Spleen (tissue), 11 donors: ENCODE measurements around the gene PRDM7. TPM values are rescaled to one million over a fixed set of nuclear protein-coding genes. Genes with fewer than 3 reads are reported as not detected.
A peak's percentile ranks its signal among the peaks of the same experiment; 100 is the strongest.

Experiments used
- DNase-seq: peaks from one replicate; pipeline ENCODE4 v3.0.0-alpha.2; 2020
- H3K27ac ChIP-seq, 8 donors: fragments of 200-600 bp; sonication (generic) in 7 of 8; 1 replicate in 4 of 8; 2 replicates in 4 of 8; pipeline versions ENCODE4 v1.5.0 to v1.8.0; 2016 to 2021; ENCODE audit warnings: inconsistent platforms in 4 of 8, mild to moderate bottlenecking in 4 of 8, moderate library complexity in 1 of 8
- H3K27me3 ChIP-seq, 7 donors: fragments of 200-600 bp; sonication (generic) in 6 of 7; replicated peaks in 1 of 7; 1 replicate in 4 of 7; 2 replicates in 3 of 7; pipeline versions ENCODE4 v1.5.0 to v1.8.0; 2016 to 2021; ENCODE audit warnings: inconsistent platforms in 3 of 7, mild to moderate bottlenecking in 1 of 7
- H3K36me3 ChIP-seq, 6 donors: fragments of 200-600 bp; sonication (generic) in 5 of 6; 1 replicate in 4 of 6; 2 replicates in 2 of 6; pipeline versions ENCODE4 v1.5.0 to v1.8.0; 2016 to 2021; ENCODE audit warnings: inconsistent platforms in 2 of 6
- H3K4me1 ChIP-seq, 6 donors: fragments of 200-600 bp; sonication (generic) in 5 of 6; 1 replicate in 3 of 6; 2 replicates in 3 of 6; pipeline versions ENCODE4 v1.5.0 to v1.8.0; 2016 to 2021; ENCODE audit warnings: inconsistent platforms in 3 of 6
- H3K4me3 ChIP-seq, 8 donors: fragments of 200-600 bp; sonication (generic) in 7 of 8; 1 replicate in 4 of 8; 2 replicates in 4 of 8; pipeline versions ENCODE4 v1.5.0 to v1.8.0; 2016 to 2021; ENCODE audit warnings: inconsistent platforms in 4 of 8, mild to moderate bottlenecking in 4 of 8, moderate library complexity in 2 of 8
- H3K9me3 ChIP-seq, 8 donors: fragments of 200-600 bp; sonication (generic) in 7 of 8; 1 replicate in 4 of 8; 2 replicates in 4 of 8; pipeline versions ENCODE4 v1.5.0 to v1.8.0; 2016 to 2021; ENCODE audit warnings: inconsistent platforms in 4 of 8
- CTCF ChIP-seq, 11 experiments: fragments of 200-600 bp in 7 of 11; fragments of 450-650 bp in 4 of 11; sonication (generic) in 4 of 11; IDR thresholded peaks in 8 of 11; conservative IDR thresholded peaks in 3 of 11; 1 replicate in 7 of 11; 2 replicates in 4 of 11; pipeline versions ENCODE4 v1.4.0 to v1.8.0; 2016 to 2021; ENCODE audit warnings: antibody characterized with exemption in 11 of 11, inconsistent platforms in 4 of 11, mild to moderate bottlenecking in 1 of 11
- POLR2A ChIP-seq, 3 donors: fragments of 450-650 bp; IDR thresholded peaks; one replicate each; pipeline ENCODE4 v1.5.1; 2017; ENCODE audit warnings: antibody characterized with exemption in 3 of 3, mild to moderate bottlenecking in 1 of 3
- POLR2AphosphoS5 ChIP-seq, 3 donors: sonication (generic); formaldehyde crosslinking; IDR thresholded peaks; one replicate each; pipeline ENCODE4 v1.5.1; 2017; ENCODE audit warnings: antibody characterized with exemption in 3 of 3
- WGBS, 5 donors: extraction: QIAGEN DNeasy Blood & Tissue Kit in 3 of 5; methylation state at CpG; one replicate each; pipeline versions ENCODE4 v1.1.5 to v1.1.7; 2013 to 2018; 5-methylcytosine and 5-hydroxymethylcytosine counted together
- intact Hi-C: fragments of 100-400 bp; cut with DNase I; formaldehyde crosslinking; loops from one replicate; pipeline ENCODE4 v1.15.0; 2023; ENCODE audit warnings: low total_unique reads
- polyA plus RNA-seq, 3 donors: library from polyadenylated mRNA; stranded (reverse); fragments of 200-250 nt; gene quantifications; one replicate each; pipeline ENCODE4 v1.2.1, GENCODE V29; 2013
- total RNA-seq, 7 donors: library from RNA; depleted of rRNA in 3 of 7; stranded (reverse); fragments of >200 nt in 3 of 7; fragmentation: NEBNext Ultra II Directional in 4 of 7; extraction: Animal tissue kit (Norgen Biotek cat#: 25700) in 4 of 7; gene quantifications; one replicate each; pipeline versions ENCODE4 v1.1.0 to v1.2.1, GENCODE V29; 2016 to 2021
- donor health status: healthy with polysubstance abuse.
- donor health status: DM: no; HTN: no; CAD: no; lungs with moderate emphysema.
- donor health status: DM: no; HTN: no; CAD: no.
- donor health status: Bipolar disorder and iron deficiency.
- donor health status: healthy.
- donor health status: DM: no; HTN: no; CAD: no.
- donor health status: DM: yes; HTN: yes; CAD: no.

The PRDM7 gene
- total and polyA plus RNA-seq, 10 donors = not detected

- H3K27me3 ChIP-seq = peaks cover 0 to 12% (median 0%) of the 10 kb centered on the region in 7 donors
- 77 to 89% (median 79%) methylated on average over 4 of the region's 4 CpGs for whole genome bisulfite sequencing, 5 donors
- TF ChIP-seq POLR2AphosphoS5 (IDR thresholded peaks at IDR 0.05) (no peak), CTCF (IDR thresholded peaks at IDR 0.05 in 8 of 11, conservative IDR thresholded peaks at IDR 0.05 in 3 of 11) (no peak), POLR2A (IDR thresholded peaks at IDR 0.05) (no peak)
- no peak for DNase-seq
- H3K4me3 ChIP-seq = no peak overlapping the region
- intact Hi-C loops = no loop called here
- H3K9me3 ChIP-seq = peaks cover 0 to 4% (median 0%) of the 10 kb centered on the region in 8 donors
- H3K27ac ChIP-seq = no peak overlapping the region
- H3K4me1 ChIP-seq = peaks cover 0 to 29% (median 8%) of the 10 kb centered on the region in 6 donors
- H3K36me3 ChIP-seq = no peaks in the 10 kb centered on the region
Measured at GRCh38 chr16:90084215-90084950, 7.3 kb upstream of the PRDM7 start.

GRCh38 chr16:90083139-90083538 lies 6.0 kb upstream of the PRDM7 start:
- Histone ChIP-seq H3K36me3 (no peaks in the 10 kb centered on the region), H3K27ac (peak overlapping the region in 3 of 8 donors; percentile 84 to 91 (median 87)), H3K9me3 (peaks cover 0 to 4% (median 0%) of the 10 kb centered on the region in 8 donors), H3K27me3 (peaks cover 0 to 15% (median 0%) of the 10 kb centered on the region in 7 donors), H3K4me1 (peaks cover 0 to 34% (median 9%) of the 10 kb centered on the region in 6 donors), H3K4me3 (no peak overlapping the region)
- DNase-seq = no peak
- 85 to 96% (median 90%) methylated on average over 8 of the region's 8 CpGs for WGBS, 5 donors
- intact Hi-C loops = no loop called here
- TF ChIP-seq CTCF (IDR thresholded peaks at IDR 0.05 in 8 of 11, conservative IDR thresholded peaks at IDR 0.05 in 3 of 11) (no peak), POLR2A (IDR thresholded peaks at IDR 0.05) (no peak), POLR2AphosphoS5 (IDR thresholded peaks at IDR 0.05) (no peak)

GRCh38 chr16:90081606-90081970 lies 4.5 kb upstream of the PRDM7 start:
- Histone ChIP-seq H3K4me1 (peaks cover 0 to 50% (median 21%) of the 10 kb centered on the region in 6 donors), H3K27me3 (peaks cover 0 to 16% (median 0%) of the 10 kb centered on the region in 7 donors), H3K9me3 (peaks cover 0 to 4% (median 0%) of the 10 kb centered on the region in 8 donors), H3K4me3 (peak overlapping the region in 3 of 8 donors; percentile 50 to 72 (median 57)), H3K27ac (peak overlapping the region in 2 of 8 donors; percentile 84 to 91), H3K36me3 (no peaks in the 10 kb centered on the region)
- WGBS, 5 donors = 21 to 38% (median 28%) methylated on average over 7 of the region's 7 CpGs
- DNase-seq = no peak
- TF ChIP-seq POLR2A (IDR thresholded peaks at IDR 0.05) (no peak), POLR2AphosphoS5 (IDR thresholded peaks at IDR 0.05) (no peak), CTCF (IDR thresholded peaks at IDR 0.05 in 8 of 11, conservative IDR thresholded peaks at IDR 0.05 in 3 of 11) (no peak)
- intact Hi-C loops = no loop called here

- H3K36me3 ChIP-seq = no peaks in the 10 kb centered on the region
- peaks cover 0 to 38% (median 21%) of the 10 kb centered on the region in 6 donors for H3K4me1 ChIP-seq
- no peaks in the 10 kb centered on the region for H3K9me3 ChIP-seq
- peak overlapping the region in 1 of 8 donors; percentile 46 for H3K4me3 ChIP-seq
- TF ChIP-seq POLR2A (IDR thresholded peaks at IDR 0.05) = no peak
- TF ChIP-seq POLR2AphosphoS5 (IDR thresholded peaks at IDR 0.05) = no peak
- 46 to 56% (median 52%) methylated on average over 6 of the region's 6 CpGs for WGBS, 5 donors
- DNase-seq = no peak
- no peak overlapping the region for H3K27ac ChIP-seq
- peaks cover 0 to 28% (median 3%) of the 10 kb centered on the region in 7 donors for H3K27me3 ChIP-seq
- intact Hi-C loops = no loop called here
Measured at GRCh38 chr16:90078579-90078895, 1.4 kb upstream of the PRDM7 start.
